HG03095 (cell line): ENCODE results near the gene CAPZA1.
"Not testable (repeated sequence)": the region's sequence is repeated elsewhere in the genome, so short reads cannot be mapped to it uniquely, and the experiment has no call there.

Source experiments
- ATAC-seq: cut with Tn5 transposase; IDR thresholded peaks from one replicate; pipeline ENCODE4 v1.9.1; 2021; ENCODE audit warnings: moderate library complexity; ENCODE audit not compliant: unreplicated experiment

Gene CAPZA1

GRCh38 chr1:112619518-112620376 is at the start of gene CAPZA1:
Gene CAPZA1 (plus strand): TSS chr1:112619832. CDS start chr1:112619845, 13 bp downstream.
- ATAC-seq: peak; percentile 78

GRCh38 chr1:112575154-112575804 is 44.4 kb upstream of the CAPZA1 start:
- ATAC-seq: no peak

- no peak for ATAC-seq
Observed at GRCh38 chr1:112576240-112576639, 43.4 kb upstream of the CAPZA1 start.

- ATAC-seq: no peak
Observed at GRCh38 chr1:112579801-112580510, 39.7 kb upstream of the CAPZA1 start.

GRCh38 chr1:112581586-112582192 is 37.9 kb upstream of the CAPZA1 start:
- ATAC-seq: no peak

- ATAC-seq: no peak
Observed at GRCh38 chr1:112583366-112583765, 36.3 kb upstream of the CAPZA1 start.

DNA sequence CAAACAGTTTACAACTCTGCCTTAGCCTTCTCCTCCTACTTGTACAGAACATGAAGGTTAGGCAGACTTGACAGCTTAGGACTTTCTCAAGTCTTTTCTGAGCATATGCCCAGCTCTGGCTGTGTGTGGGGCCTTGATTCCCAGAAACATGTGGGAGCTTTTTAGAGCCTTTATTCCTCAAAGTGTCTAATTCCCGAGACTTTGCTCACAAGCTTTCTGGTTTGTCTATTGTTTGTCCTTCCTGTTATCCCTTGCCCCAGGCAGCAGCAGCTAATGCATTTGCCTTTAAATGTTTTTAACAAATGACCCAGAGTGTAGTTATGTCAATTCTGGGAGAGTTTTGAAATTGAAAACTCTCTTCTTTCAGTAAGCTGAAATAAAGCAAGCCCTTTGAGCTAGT is 29.9 kb upstream of the CAPZA1 start:
- no peak for ATAC-seq

DNA sequence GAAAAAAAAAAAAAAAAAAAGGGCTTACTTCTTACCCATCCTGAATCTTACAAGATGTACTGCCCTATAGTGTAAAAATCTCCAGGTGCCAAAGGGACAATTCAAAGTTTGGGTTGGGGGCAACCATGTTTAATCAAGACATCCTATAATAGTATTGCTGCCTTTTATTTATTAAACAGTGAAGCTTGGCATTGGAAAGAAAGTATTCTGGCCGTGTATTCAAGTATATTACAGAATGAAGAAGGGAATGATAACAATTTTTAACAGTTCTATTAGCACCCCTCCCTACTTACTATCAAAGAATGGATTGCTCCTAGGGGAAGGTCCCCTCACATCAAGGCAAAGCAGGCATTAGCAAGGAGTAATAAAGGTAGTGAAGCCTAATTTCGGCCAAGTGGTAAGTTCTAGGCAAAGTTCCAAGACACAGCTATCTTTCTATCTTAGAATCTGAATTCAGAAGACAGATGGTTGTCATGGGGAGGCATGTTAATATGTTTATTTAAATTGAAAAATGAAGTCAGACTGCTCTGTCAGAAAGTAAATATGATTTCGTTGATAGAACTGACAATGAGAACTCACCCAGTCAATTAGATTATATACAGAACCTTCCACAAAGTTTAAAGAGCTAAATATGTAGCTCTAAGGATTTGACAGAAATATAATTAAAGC is 25.3 kb upstream of the CAPZA1 start:
- no peak for ATAC-seq

GRCh38 chr1:112599477-112599876 is 20.2 kb upstream of the CAPZA1 start:
- ATAC-seq: no peak

- ATAC-seq: no peak
Observed at GRCh38 chr1:112603012-112603411, 16.6 kb upstream of the CAPZA1 start.

- ATAC-seq: no peak
Observed at GRCh38 chr1:112603541-112603940, 16.1 kb upstream of the CAPZA1 start.

DNA sequence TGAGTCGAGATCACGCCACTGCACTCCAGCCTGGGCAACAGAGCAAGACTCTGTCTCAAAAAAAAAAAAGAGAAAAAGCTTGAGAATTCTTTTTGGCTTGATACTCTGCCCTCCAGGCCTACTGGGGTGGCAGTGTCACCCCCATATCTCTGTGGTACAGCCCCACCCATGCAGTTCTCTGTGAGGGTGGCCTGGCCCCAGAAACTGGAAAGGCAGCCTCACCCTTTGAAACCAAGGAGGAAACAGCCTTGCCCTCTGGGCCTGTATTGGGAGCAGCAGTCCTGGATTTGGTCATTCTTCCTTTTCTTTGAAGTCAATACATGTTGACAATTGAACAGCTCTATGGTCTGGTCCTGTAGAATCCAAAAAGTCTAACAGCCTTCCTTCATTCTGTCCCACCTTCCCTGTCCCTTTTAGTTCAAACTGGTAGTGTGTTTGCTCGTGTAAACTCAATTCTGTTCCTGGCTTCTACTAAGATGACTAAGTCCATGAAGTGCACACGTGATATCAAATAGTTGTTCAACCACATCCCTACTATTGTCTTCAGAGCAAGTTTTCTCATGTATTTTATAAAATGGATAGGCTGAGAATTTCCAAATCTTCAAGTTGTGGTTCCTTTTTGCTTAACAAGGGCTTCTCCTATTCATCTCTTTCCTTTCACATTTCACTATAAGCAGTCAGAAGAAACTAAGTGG is 13.9 kb upstream of the CAPZA1 start:
- ATAC-seq: no peak

- ATAC-seq: no peak
Observed at GRCh38 chr1:112614460-112615065, 5.1 kb upstream of the CAPZA1 start.

DNA sequence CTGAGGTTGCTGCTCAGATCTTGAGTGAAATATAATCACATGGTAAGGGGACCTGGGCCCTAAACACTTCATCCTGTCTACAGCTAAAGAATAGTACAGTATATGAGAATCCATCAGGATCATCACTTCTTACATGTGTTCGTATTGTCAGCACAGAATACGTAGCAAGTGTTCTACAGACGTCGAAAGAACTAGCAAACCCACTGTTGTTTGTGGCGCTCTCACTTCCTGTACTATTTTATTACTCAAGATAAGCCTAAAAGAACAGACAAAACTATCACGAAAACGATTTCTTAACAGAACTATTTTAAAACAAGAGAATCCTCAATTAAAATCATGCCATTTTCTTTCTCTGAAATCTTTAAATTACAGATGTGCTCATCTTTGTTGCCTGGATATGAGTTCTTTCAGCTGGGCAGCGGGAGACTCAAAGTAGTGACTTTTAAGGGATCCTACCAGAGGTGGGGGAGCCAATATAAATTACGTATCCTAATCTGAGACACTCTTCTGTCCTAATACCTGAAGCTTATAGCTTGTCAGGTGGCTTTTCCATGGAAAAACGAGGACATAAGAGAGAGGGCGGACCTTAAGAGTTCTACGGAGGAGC is 1.4 kb upstream of the CAPZA1 start:
- ATAC-seq: no peak

GRCh38 chr1:112618721-112619517 is 713 bp upstream of the CAPZA1 start, which contains the start of gene ST7L:
Gene ST7L (minus strand): TSS chr1:112619141. CDS start chr1:112619113, 28 bp downstream.
- ATAC-seq: no peak

- ATAC-seq: no peak
Observed at GRCh38 chr1:112620377-112620695, 704 bp downstream of the CAPZA1 start.

DNA sequence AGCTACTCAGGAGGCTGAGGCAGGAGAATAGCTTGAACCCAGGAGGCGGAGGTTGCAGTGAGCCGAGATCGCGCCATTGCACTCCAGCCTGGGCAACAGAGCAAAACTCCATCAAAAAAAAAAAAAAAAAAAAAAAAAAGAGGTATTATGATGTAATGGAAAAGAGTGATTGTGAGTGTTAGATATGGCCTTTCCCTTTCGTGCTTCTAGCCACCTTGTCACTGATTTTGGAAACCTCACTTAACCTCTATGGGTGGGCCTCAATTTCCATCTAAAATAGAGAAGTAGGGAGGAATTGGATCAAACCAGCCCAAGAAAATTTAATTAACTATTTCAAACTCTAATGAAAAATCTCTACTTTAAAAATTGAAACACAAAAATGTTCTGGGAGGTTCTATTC is 4.9 kb downstream of the CAPZA1 start:
- not testable (repeated sequence) for ATAC-seq

DNA sequence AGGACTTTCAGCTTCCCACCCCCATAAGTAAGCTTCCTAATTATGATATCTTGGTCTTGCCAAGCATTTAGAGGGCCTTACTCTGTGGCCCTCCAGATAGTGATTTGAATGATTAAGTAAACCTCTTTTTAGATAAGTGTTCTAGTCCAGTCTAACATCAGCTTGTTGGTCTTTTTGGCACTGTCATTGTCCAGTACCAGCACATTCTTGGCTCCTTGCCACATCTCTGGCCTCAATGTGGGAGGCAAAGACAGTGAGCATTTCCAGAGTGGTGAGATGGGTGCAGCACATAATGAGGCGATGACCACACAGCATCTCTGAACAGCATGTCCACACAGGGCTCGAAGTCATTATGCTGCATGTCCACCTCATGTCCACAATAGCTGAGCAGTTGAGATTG is 6.1 kb downstream of the CAPZA1 start:
- no peak for ATAC-seq

GRCh38 chr1:112626193-112626592 is 6.6 kb downstream of the CAPZA1 start:
- no peak for ATAC-seq
